Adrenal gland (tissue), 12 donors: Measurements from ENCODE around the gene ROR2. TPM values are rescaled to one million over a fixed set of nuclear protein-coding genes. Genes with fewer than 3 reads are reported as not detected.

ENCODE experiments used
- DNase-seq, 7 donors: peaks; one replicate each; pipeline ENCODE4 v3.0.0-alpha.2; 2019 to 2020
- H3K27ac ChIP-seq, 5 donors: fragments of 200-600 bp; sonication (generic) in 4 of 5; 1 replicate in 3 of 5; 2 replicates in 2 of 5; pipeline versions ENCODE4 v1.5.1 to v1.8.0; 2016 to 2020; ENCODE audit warnings: mild to moderate bottlenecking in 1 of 5
- H3K27me3 ChIP-seq: fragments of 200-600 bp; 2 replicates; pipeline ENCODE4 v1.8.0; 2021
- H3K36me3 ChIP-seq, 2 donors: fragments of 200-600 bp; replicated peaks in 1 of 2; 1 replicate in 1 of 2; 2 replicates in 1 of 2; pipeline versions ENCODE4 v1.5.1 to v1.8.0; 2018 to 2022
- H3K4me1 ChIP-seq, 2 donors: fragments of 200-600 bp; replicated peaks in 1 of 2; 1 replicate in 1 of 2; 2 replicates in 1 of 2; pipeline versions ENCODE4 v1.5.1 to v1.8.0; 2018 to 2021
- H3K4me3 ChIP-seq, 4 donors: fragments of 200-600 bp; sonication (generic) in 3 of 4; one replicate each; pipeline ENCODE4 v1.5.1; 2016 to 2018
- H3K9me3 ChIP-seq, 3 donors: fragments of 200-600 bp; sonication (generic) in 1 of 3; replicated peaks in 1 of 3; 1 replicate in 2 of 3; 2 replicates in 1 of 3; pipeline versions ENCODE4 v1.5.1 to v1.8.0; 2016 to 2021
- POLR2A ChIP-seq, 2 donors: fragments of 450-650 bp; IDR thresholded peaks; one replicate each; pipeline ENCODE4 v1.6.1; 2017; ENCODE audit warnings: antibody characterized with exemption in 2 of 2, mild to moderate bottlenecking in 2 of 2, moderate library complexity in 1 of 2
- WGBS, 4 donors: extraction: QIAGEN DNeasy Blood & Tissue Kit in 2 of 4; methylation state at CpG; one replicate each; pipeline versions ENCODE4 v1.1.5 to v1.1.7; 2013 to 2017; 5-methylcytosine and 5-hydroxymethylcytosine counted together
- intact Hi-C, 2 donors: fragments of 100-400 bp; cut with DNase I; formaldehyde crosslinking; loops; one replicate each; pipeline versions ENCODE4 v1.14.1 to v1.15.0; 2022 to 2023
- polyA plus RNA-seq, 3 donors: library from polyadenylated mRNA; stranded (reverse); fragments of 200-250 nt in 2 of 3; fragments of 350-450 nt in 1 of 3; fragmentation: Illumina TruSeq in 1 of 3; extraction: RNeasy Lipid Tissue Mini Kit (QIAGEN cat#74804) in 1 of 3; gene quantifications; one replicate each; pipeline ENCODE4 v1.2.3, GENCODE V29; 2013 to 2014
- total RNA-seq, 9 donors: library from RNA; depleted of rRNA in 4 of 9; stranded (reverse); fragments of >200 nt in 4 of 9; fragments of 120-200 nt in 1 of 9; fragmentation: NEBNext Ultra II Directional in 1 of 9; extraction: Animal tissue kit (Norgen Biotek cat#: 25700) in 1 of 9; gene quantifications; one replicate each; pipeline versions ENCODE4 v1.1.0 to v1.2.4, GENCODE V29; 2013 to 2023
- TF ChIP-seq, protein P1 (sequence below), 6 experiments: fragments of 450-650 bp in 4 of 6; fragments of 200-600 bp in 2 of 6; sonication (generic) in 1 of 6; IDR thresholded peaks; 1 replicate in 5 of 6; 2 replicates in 1 of 6; pipeline versions ENCODE4 v1.5.1 to v1.8.0; 2016 to 2021; ENCODE audit warnings: antibody characterized with exemption in 6 of 6, mild to moderate bottlenecking in 2 of 6, moderate library complexity in 1 of 6
- donor health status: healthy with polysubstance abuse.
- donor health status: Bipolar disorder and iron deficiency.
- donor health status: DM: yes; HTN: yes; CAD: no.
- donor health status: DM: no; HTN: no; CAD: no.
- donor health status: DM: no; HTN: no; CAD: no.
- donor health status: DM: yes; HTN: yes; CAD: no.

Gene ROR2
- total and polyA plus RNA-seq, 12 donors, result 3.9 to 23.9 (median 11.4) TPM

DNA sequence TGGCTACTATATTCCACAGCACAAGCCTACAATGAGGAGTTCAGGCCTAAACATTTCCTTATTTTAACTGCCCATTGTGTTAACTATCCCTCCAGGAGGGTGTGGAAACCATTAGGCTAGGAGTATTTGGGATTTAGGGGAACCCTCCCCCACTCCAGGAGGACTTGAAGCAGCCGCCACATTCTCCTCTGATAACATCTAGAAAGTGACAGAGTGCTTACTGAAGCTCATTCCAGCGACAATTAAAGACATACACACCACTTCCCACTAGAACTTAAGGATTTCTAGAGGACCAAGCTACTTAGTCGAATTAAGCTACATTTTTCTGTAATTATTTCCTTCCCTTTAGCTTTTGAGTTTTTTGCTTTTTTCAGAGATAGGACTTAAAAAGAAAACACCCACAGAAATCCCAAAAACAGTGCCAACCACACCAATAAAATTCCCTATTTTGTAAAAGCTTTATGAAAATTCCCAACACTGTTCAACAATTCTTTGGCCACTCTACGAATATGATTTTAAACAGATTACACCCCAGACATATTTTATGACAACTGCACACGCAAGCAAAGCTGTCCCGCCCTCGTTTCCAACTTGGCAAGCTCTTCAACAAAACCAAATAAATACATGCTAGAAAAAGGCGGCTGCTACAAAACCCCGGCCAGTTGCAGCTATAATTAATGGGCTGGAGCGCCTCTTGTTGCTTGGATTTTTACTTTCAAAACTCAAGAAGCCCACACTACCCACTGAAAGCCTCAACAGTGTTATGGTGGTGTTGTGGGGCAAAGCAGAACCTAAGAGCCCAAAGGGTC lies 4.5 kb downstream of the ROR2 start:
- WGBS, 4 donors, result 49 to 64% (median 58%) methylated on average over 10 of the region's 10 CpGs
- peak in 5 of 7 donors; percentile 16 to 65 (median 39) for DNase-seq
- Histone ChIP-seq H3K36me3 (no peaks in the 10 kb centered on the region), H3K27me3 (peaks cover 14% of the 10 kb centered on the region), H3K4me3 (peak overlapping the region in 1 of 4 donors; percentile 18), H3K27ac (peak overlapping the region in 2 of 5 donors; percentile 31 to 67), H3K4me1 (peaks cover 0 to 21% of the 10 kb centered on the region in 2 donors), H3K9me3 (no peaks in the 10 kb centered on the region)
- intact Hi-C loops, result no loop called here
- no peak for TF ChIP-seq POLR2A (IDR thresholded peaks at IDR 0.05)
- TF ChIP-seq, protein P1, sequence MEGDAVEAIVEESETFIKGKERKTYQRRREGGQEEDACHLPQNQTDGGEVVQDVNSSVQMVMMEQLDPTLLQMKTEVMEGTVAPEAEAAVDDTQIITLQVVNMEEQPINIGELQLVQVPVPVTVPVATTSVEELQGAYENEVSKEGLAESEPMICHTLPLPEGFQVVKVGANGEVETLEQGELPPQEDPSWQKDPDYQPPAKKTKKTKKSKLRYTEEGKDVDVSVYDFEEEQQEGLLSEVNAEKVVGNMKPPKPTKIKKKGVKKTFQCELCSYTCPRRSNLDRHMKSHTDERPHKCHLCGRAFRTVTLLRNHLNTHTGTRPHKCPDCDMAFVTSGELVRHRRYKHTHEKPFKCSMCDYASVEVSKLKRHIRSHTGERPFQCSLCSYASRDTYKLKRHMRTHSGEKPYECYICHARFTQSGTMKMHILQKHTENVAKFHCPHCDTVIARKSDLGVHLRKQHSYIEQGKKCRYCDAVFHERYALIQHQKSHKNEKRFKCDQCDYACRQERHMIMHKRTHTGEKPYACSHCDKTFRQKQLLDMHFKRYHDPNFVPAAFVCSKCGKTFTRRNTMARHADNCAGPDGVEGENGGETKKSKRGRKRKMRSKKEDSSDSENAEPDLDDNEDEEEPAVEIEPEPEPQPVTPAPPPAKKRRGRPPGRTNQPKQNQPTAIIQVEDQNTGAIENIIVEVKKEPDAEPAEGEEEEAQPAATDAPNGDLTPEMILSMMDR (IDR thresholded peaks at IDR 0.05), result no peak

DNA sequence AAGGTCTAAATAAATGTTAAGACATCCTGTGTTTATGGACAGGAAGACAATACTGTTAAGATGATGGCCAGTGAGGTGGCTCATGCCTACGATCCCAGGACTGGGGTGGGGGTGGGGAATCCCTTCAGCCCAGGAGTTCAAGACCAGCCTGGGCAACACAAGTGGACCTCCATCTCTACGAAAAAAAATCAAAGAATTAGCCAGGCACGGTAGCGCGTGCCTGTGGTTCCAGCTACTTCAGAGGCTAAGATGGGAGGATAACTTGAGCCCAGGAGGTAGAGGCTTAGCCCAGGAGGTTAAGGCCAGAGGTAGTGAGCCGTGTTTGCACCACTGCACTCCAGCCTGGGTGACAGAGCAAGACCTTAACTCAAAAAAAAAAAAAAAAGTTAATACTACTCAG lies 5.3 kb downstream of the ROR2 start:
- H3K4me3 ChIP-seq, result no peak overlapping the region
- TF ChIP-seq, protein P1 (IDR thresholded peaks at IDR 0.05), result no peak
- TF ChIP-seq POLR2A (IDR thresholded peaks at IDR 0.05), result no peak
- no peak for DNase-seq
- no peaks in the 10 kb centered on the region for H3K36me3 ChIP-seq
- peaks cover 0 to 21% of the 10 kb centered on the region in 2 donors for H3K4me1 ChIP-seq
- WGBS, 4 donors, result 76 to 95% (median 85%) methylated on average over 6 of the region's 6 CpGs
- peaks cover 14% of the 10 kb centered on the region for H3K27me3 ChIP-seq
- H3K27ac ChIP-seq, result no peak overlapping the region
- H3K9me3 ChIP-seq, result no peaks in the 10 kb centered on the region
- intact Hi-C loops, result no loop called here

DNA sequence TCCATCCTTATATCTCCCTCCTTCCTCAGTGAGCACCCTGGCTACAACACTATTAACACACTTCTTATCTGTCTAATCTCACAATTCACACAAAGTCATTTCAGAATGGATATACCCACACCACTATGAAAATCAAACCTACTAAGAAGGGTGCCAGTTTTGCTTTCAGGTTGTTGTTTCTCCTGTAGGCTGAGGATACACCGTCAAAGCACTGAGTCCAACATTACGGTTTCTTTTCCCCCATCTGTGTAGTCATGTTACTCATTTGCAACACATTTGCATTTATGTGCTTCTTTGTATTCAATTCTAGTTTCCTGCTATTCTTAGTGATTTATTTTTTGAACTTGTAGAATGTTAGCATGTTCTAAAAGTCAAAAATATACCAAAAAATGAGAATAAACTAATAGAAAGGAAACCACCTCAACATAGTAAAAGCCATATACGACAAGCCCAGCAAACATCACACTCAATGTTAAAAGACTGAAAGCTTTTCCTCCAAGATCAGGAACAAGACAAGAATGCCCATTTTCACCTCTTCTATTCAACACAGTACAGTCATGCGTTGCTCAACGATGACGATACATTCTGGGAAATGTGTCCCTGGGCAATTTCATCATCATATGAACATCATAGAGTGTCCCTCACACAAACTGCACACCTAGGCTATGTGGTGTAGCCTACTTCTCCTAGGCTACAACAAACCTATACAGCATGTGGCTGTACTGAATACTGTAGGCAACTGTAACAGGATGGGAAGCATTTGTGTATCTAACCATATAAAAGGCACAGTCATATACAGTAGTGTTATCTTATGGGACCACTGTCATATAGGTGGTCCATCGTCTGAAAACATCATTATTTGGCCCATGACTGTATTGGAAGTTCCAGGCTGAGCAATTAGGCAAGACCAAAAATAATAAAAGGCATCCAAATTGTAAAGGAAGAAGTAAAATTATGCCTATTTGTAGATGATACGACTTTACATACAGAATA lies 6.3 kb downstream of the ROR2 start:
- TF ChIP-seq POLR2A (IDR thresholded peaks at IDR 0.05), result no peak
- TF ChIP-seq, protein P1 (IDR thresholded peaks at IDR 0.05), result no peak
- Histone ChIP-seq H3K36me3 (no peaks in the 10 kb centered on the region), H3K4me1 (peaks cover 0 to 21% of the 10 kb centered on the region in 2 donors), H3K9me3 (no peaks in the 10 kb centered on the region), H3K27ac (no peak overlapping the region), H3K27me3 (peaks cover 7% of the 10 kb centered on the region), H3K4me3 (no peak overlapping the region)
- 83 to 91% (median 90%) methylated on average over 8 of the region's 8 CpGs for WGBS, 4 donors
- no peak for DNase-seq
- intact Hi-C loops, result no loop called here

DNA sequence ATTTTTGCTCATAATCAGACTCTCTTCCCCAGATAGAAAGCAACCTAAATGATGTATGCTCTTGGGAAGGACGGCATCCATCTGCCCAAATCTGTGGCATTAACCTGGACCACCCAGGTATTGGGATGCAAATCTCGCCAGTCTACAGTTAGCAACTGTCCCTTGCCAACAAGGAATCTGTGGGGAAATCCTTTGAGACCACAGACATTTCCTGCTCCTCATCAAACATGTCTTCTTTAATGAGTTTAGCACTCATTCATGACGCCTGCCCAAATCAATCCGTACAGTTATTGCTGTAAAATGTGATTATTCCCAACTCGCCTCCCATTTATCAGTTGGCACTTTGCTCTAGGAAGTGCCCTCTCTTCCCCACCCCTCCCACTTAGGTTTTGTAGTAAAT lies 7.8 kb downstream of the ROR2 start:
- H3K4me1 ChIP-seq, result peaks cover 0 to 8% of the 10 kb centered on the region in 2 donors
- no peak overlapping the region for H3K27ac ChIP-seq
- no peaks in the 10 kb centered on the region for H3K36me3 ChIP-seq
- no peaks in the 10 kb centered on the region for H3K9me3 ChIP-seq
- intact Hi-C loops, result no loop called here
- WGBS, 4 donors, result 77 to 81% (median 79%) methylated on average over 5 of the region's 5 CpGs
- no peak for TF ChIP-seq POLR2A (IDR thresholded peaks at IDR 0.05)
- TF ChIP-seq, protein P1 (IDR thresholded peaks at IDR 0.05), result no peak
- H3K27me3 ChIP-seq, result no peaks in the 10 kb centered on the region
- no peak overlapping the region for H3K4me3 ChIP-seq
- DNase-seq, result no peak
